WTC11 (cell line): ENCODE results near the gene TUSC2. TPM values are rescaled to one million over a fixed set of nuclear protein-coding genes. Genes with fewer than 3 reads are reported as not detected.

Experiments
- ATAC-seq: fragments of 200-7000 bp; cut with Tn5 transposase; 2 replicates; pipeline ENCODE4 v1.10.0; 2021; ENCODE audit warnings: mild to moderate bottlenecking, moderate library complexity
- CTCF ChIA-PET: fragments of 300-600 bp; sonication (Branson Sonifier 250); formaldehyde crosslinking; loops from one replicate; lab custom pipeline; 2021; ENCODE audit warnings: antibody characterized with exemption; lab: Charles Lee
- POLR2A ChIA-PET: fragments of 350-600 bp; sonication (Branson Sonifier 250); formaldehyde crosslinking; loops from one replicate; lab custom pipeline; 2021; ENCODE audit warnings: antibody characterized with exemption; lab: Charles Lee
- DNase-seq: peaks from one replicate; pipeline ENCODE4 v3.0.0; 2021; ENCODE audit warnings: low spot score
- H3K27ac Mint-ChIP-seq: 2 replicates; pipeline ENCODE4 v1.8.0; 2021; ENCODE audit warnings: mixed read lengths
- H3K27me3 Mint-ChIP-seq: 2 replicates; pipeline ENCODE4 v1.8.0; 2021; ENCODE audit warnings: low read depth, mild to moderate bottlenecking, moderate library complexity, mixed read lengths
- H3K36me3 Mint-ChIP-seq: 2 replicates; pipeline ENCODE4 v1.8.0; 2021; ENCODE audit warnings: mixed read lengths
- H3K4me1 Mint-ChIP-seq: 2 replicates; pipeline ENCODE4 v1.8.0; 2022; ENCODE audit warnings: mixed read lengths
- H3K4me3 Mint-ChIP-seq: 2 replicates; pipeline ENCODE4 v1.8.0; 2021; ENCODE audit warnings: mild to moderate bottlenecking, moderate library complexity, mixed read lengths
- H3K9me3 Mint-ChIP-seq: 2 replicates; pipeline ENCODE4 v1.8.0; 2021; ENCODE audit warnings: mixed read lengths
- ATF3 ChIP-seq: sonication (generic); formaldehyde crosslinking; conservative IDR thresholded peaks from 2 replicates; pipeline ENCODE4 v1.8.1; 2022; ENCODE audit warnings: mild to moderate bottlenecking, missing genetic modification reagents
- CREB1 ChIP-seq: sonication (generic); formaldehyde crosslinking; IDR thresholded peaks from 2 replicates; pipeline ENCODE4 v1.8.0; 2023; ENCODE audit warnings: mild to moderate bottlenecking, missing genetic modification reagents
- E2F5 ChIP-seq: sonication (generic); formaldehyde crosslinking; IDR thresholded peaks from 2 replicates; pipeline ENCODE4 v1.8.1; 2022; ENCODE audit warnings: mild to moderate bottlenecking, moderate library complexity, missing genetic modification reagents
- ETV6 ChIP-seq: sonication (generic); formaldehyde crosslinking; IDR thresholded peaks from 2 replicates; pipeline ENCODE4 v1.8.1; 2022; ENCODE audit warnings: mild to moderate bottlenecking, missing genetic modification reagents
- GTF2I ChIP-seq: fragments of 250-450 bp; sonication (Bioruptor Pico); conservative IDR thresholded peaks from 2 replicates; pipeline ENCODE4 v1.4.0; 2021; ENCODE audit warnings: mild to moderate bottlenecking
- HMGA2 ChIP-seq: fragments of 250-450 bp; sonication (Bioruptor Pico); IDR thresholded peaks from 2 replicates; pipeline ENCODE4 v1.4.0; 2021; ENCODE audit warnings: mild to moderate bottlenecking, moderate library complexity
- IRF1 ChIP-seq: sonication (generic); formaldehyde crosslinking; IDR thresholded peaks from 2 replicates; pipeline ENCODE4 v1.8.0; 2023; ENCODE audit warnings: missing genetic modification reagents
- JUN ChIP-seq: sonication (generic); formaldehyde crosslinking; IDR thresholded peaks from 2 replicates; pipeline ENCODE4 v1.8.0; 2023; ENCODE audit warnings: mild to moderate bottlenecking, missing genetic modification reagents
- KAT7 ChIP-seq: sonication (generic); formaldehyde crosslinking; IDR thresholded peaks from 2 replicates; pipeline ENCODE4 v1.8.1; 2023; ENCODE audit warnings: missing genetic modification reagents, mild to moderate bottlenecking, borderline replicate concordance
- MAX ChIP-seq: sonication (generic); formaldehyde crosslinking; IDR thresholded peaks from 2 replicates; pipeline ENCODE4 v1.8.0; 2022; ENCODE audit warnings: mild to moderate bottlenecking, missing genetic modification reagents
- NFE2L1 ChIP-seq: sonication (generic); formaldehyde crosslinking; IDR thresholded peaks from 2 replicates; pipeline ENCODE4 v1.8.1; 2023; ENCODE audit warnings: missing genetic modification reagents
- OVOL2 ChIP-seq: fragments of 250-450 bp; sonication (Bioruptor Pico); IDR thresholded peaks from 2 replicates; pipeline ENCODE4 v1.9.0; 2021; ENCODE audit warnings: mild to moderate bottlenecking, borderline replicate concordance
- PRDM15 ChIP-seq: sonication (generic); formaldehyde crosslinking; IDR thresholded peaks from 2 replicates; pipeline ENCODE4 v1.8.0; 2022; ENCODE audit warnings: missing genetic modification reagents
- PRRX2 ChIP-seq: fragments of 250-450 bp; sonication (Bioruptor Pico); IDR thresholded peaks from 2 replicates; pipeline ENCODE4 v1.8.0; 2021; ENCODE audit warnings: mild to moderate bottlenecking
- RELA ChIP-seq: sonication (generic); formaldehyde crosslinking; IDR thresholded peaks from 2 replicates; pipeline ENCODE4 v1.8.1; 2022; ENCODE audit warnings: missing genetic modification reagents, mild to moderate bottlenecking, borderline replicate concordance
- SMAD4 ChIP-seq: sonication (generic); formaldehyde crosslinking; IDR thresholded peaks from 2 replicates; pipeline ENCODE4 v1.8.0; 2022; ENCODE audit warnings: mild to moderate bottlenecking, missing genetic modification reagents
- SP1 ChIP-seq: sonication (generic); formaldehyde crosslinking; conservative IDR thresholded peaks from 2 replicates; pipeline ENCODE4 v1.8.1; 2022; ENCODE audit warnings: missing genetic modification reagents
- TCF7 ChIP-seq: sonication (generic); formaldehyde crosslinking; IDR thresholded peaks from 2 replicates; pipeline ENCODE4 v1.8.0; 2022; ENCODE audit warnings: mild to moderate bottlenecking, low read depth, missing genetic modification reagents, moderate library complexity
- TEAD1 ChIP-seq: sonication (generic); formaldehyde crosslinking; IDR thresholded peaks from 2 replicates; pipeline ENCODE4 v1.8.0; 2022; ENCODE audit warnings: mild to moderate bottlenecking, missing genetic modification reagents
- ZBTB43 ChIP-seq: sonication (generic); formaldehyde crosslinking; IDR thresholded peaks from 2 replicates; pipeline ENCODE4 v1.8.1; 2023; ENCODE audit warnings: mild to moderate bottlenecking, missing genetic modification reagents
- ZNF121 ChIP-seq: sonication (generic); formaldehyde crosslinking; IDR thresholded peaks from 2 replicates; pipeline ENCODE4 v1.8.0; 2023; ENCODE audit warnings: missing genetic modification reagents
- ZNF138 ChIP-seq: sonication (generic); formaldehyde crosslinking; conservative IDR thresholded peaks from 2 replicates; pipeline ENCODE4 v1.8.1; 2022; ENCODE audit warnings: mild to moderate bottlenecking, moderate library complexity, missing genetic modification reagents
- ZNF219 ChIP-seq: sonication (generic); formaldehyde crosslinking; IDR thresholded peaks from 2 replicates; pipeline ENCODE4 v1.8.0; 2023; ENCODE audit warnings: missing genetic modification reagents, mild to moderate bottlenecking, borderline replicate concordance
- ZNF423 ChIP-seq: fragments of 250-450 bp; sonication (Bioruptor Pico); IDR thresholded peaks from 2 replicates; pipeline ENCODE4 v2.1.2; 2022; ENCODE audit warnings: mild to moderate bottlenecking, moderate library complexity
- ZNF532 ChIP-seq: fragments of 250-450 bp; sonication (Bioruptor Pico); IDR thresholded peaks from 2 replicates; pipeline ENCODE4 v1.9.0; 2021; ENCODE audit warnings: mild to moderate bottlenecking, borderline replicate concordance
- ZNF671 ChIP-seq: fragments of 250-450 bp; sonication (Bioruptor Pico); IDR thresholded peaks from 2 replicates; pipeline ENCODE4 v1.8.0; 2021; ENCODE audit warnings: mild to moderate bottlenecking
- total RNA-seq: library from RNA; stranded (reverse); gene quantifications from 3 replicates; pipeline ENCODE4 v1.2.3, GENCODE V29; 2021

Gene TUSC2
- total RNA-seq, 1 experiment from 2014 or later = 41.1 TPM

GRCh38 chr3:50275996-50276761 is 51.8 kb downstream of the TUSC2 start:
- ATAC-seq = peak; percentile 14
- Mint-ChIP-seq H3K4me3 (peak overlapping the region; percentile 80), H3K27ac (no peak overlapping the region), H3K4me1 (peaks cover 27% of the 10 kb centered on the region), H3K9me3 (no peaks in the 10 kb centered on the region), H3K36me3 (no peaks in the 10 kb centered on the region), H3K27me3 (peaks cover 64% of the 10 kb centered on the region)
- peak; percentile 65 for DNase-seq
- ChIA-PET CTCF (interaction anchor here (0.8 to 12.5 kb wide), 12 partner anchors 11 to 139 kb away, joined by 3 to 145 read pairs (median 18); partner anchors contain the start of genes GNAI2, GNAT1, HYAL2 and HYAL3), POLR2A (interaction anchor here (0.6 to 1.5 kb wide), 4 partner anchors 16 to 137 kb away, joined by 3 to 5 read pairs (median 3); partner anchors contain the start of gene IFRD2)
- TF ChIP-seq NFE2L1 (peak; percentile 27; the same call in 1 of the 2 replicates), OVOL2 (CRISPR knock-in tag) (no peak), MAX (CRISPR knock-in tag) (peak; percentile 97), ZNF423 (CRISPR knock-in tag) (no peak), GTF2I (CRISPR knock-in tag) (no peak), HMGA2 (CRISPR knock-in tag) (no peak), TEAD1 (CRISPR knock-in tag) (peak; percentile 73; the same call in 1 of the 2 replicates), PRDM15 (CRISPR knock-in tag) (peak; percentile 40), SMAD4 (CRISPR knock-in tag) (no peak), E2F5 (CRISPR knock-in tag) (peak; percentile 28; the same call in 1 of the 2 replicates), TCF7 (CRISPR knock-in tag) (no peak), ZNF671 (no peak), ZBTB43 (CRISPR knock-in tag) (no peak), IRF1 (CRISPR knock-in tag) (peak; percentile 69; the same call in 1 of the 2 replicates), ZNF121 (CRISPR knock-in tag) (no peak), PRRX2 (CRISPR knock-in tag) (no peak), ZNF532 (no peak), JUN (no peak), ETV6 (0 out of 2 replicates have a peak, but pooled peaks have one; percentile 19), ZNF138 (CRISPR knock-in tag) (no peak), SP1 (CRISPR knock-in tag) (no peak), ZNF219 (CRISPR knock-in tag) (no peak), CREB1 (peak; percentile 15; the same call in 1 of the 2 replicates), KAT7 (CRISPR knock-in tag) (0 out of 2 replicates have a peak, but pooled peaks have one; percentile 58), RELA (no peak), ATF3 (CRISPR knock-in tag) (no peak)
